ENCODE data around the gene SPATA31C1.

SPATA31C1 gene

GRCh38 chr9:87886933-87887505 is 30.7 kb upstream of the SPATA31C1 start:
- H3K27me3 ChIP-seq (ENCODE audit: control insufficient read depth, insufficient read depth, low read length): no peaks in the 10 kb centered on the region
- no CpG with 5 or more reads among the region's 13 CpGs for WGBS (ENCODE audit: insufficient coverage, insufficient read length)
- H3K36me3 ChIP-seq (ENCODE audit: control insufficient read depth, insufficient read depth, low read length): no peaks in the 10 kb centered on the region
- H3K9me3 ChIP-seq (ENCODE audit: control insufficient read depth, insufficient read depth, low read length): no peaks in the 10 kb centered on the region
- H3K4me1 ChIP-seq (ENCODE audit: control insufficient read depth, insufficient read depth, low read length): peaks cover 3% of the 10 kb centered on the region
- H3K4me3 ChIP-seq (ENCODE audit: low read length): no peak overlapping the region
- DNase-seq (ENCODE audit: low read depth, low spot score): no peak
- H3K27ac ChIP-seq (ENCODE audit: low read length): no peak overlapping the region

- no CpG with 5 or more reads among the region's 13 CpGs for WGBS (ENCODE audit: insufficient coverage, insufficient read length)
- no peak for DNase-seq (ENCODE audit: low read depth, low spot score)
- Histone ChIP-seq H3K36me3 (ENCODE audit: control insufficient read depth, insufficient read depth, low read length) (no peaks in the 10 kb centered on the region), H3K27me3 (ENCODE audit: control insufficient read depth, insufficient read depth, low read length) (no peaks in the 10 kb centered on the region), H3K4me3 (ENCODE audit: low read length) (no peak overlapping the region), H3K9me3 (ENCODE audit: control insufficient read depth, insufficient read depth, low read length) (no peaks in the 10 kb centered on the region), H3K27ac (ENCODE audit: low read length) (no peak overlapping the region), H3K4me1 (ENCODE audit: control insufficient read depth, insufficient read depth, low read length) (peaks cover 1% of the 10 kb centered on the region; the same call in 1 of the 2 replicates)
These were observed 29.9 kb upstream of the SPATA31C1 start for GRCh38 chr9:87887661-87888480.

- Histone ChIP-seq H3K9me3 (ENCODE audit: control insufficient read depth, insufficient read depth, low read length) (no peaks in the 10 kb centered on the region), H3K4me1 (ENCODE audit: control insufficient read depth, insufficient read depth, low read length) (peaks cover 1% of the 10 kb centered on the region; the same call in 1 of the 2 replicates), H3K27ac (ENCODE audit: low read length) (no peak overlapping the region), H3K36me3 (ENCODE audit: control insufficient read depth, insufficient read depth, low read length) (no peaks in the 10 kb centered on the region), H3K27me3 (ENCODE audit: control insufficient read depth, insufficient read depth, low read length) (no peaks in the 10 kb centered on the region), H3K4me3 (ENCODE audit: low read length) (no peak overlapping the region)
- no peak for DNase-seq (ENCODE audit: low read depth, low spot score)
- no CpG with 5 or more reads among the region's 6 CpGs for WGBS (ENCODE audit: insufficient coverage, insufficient read length)
These were observed 29.3 kb upstream of the SPATA31C1 start for GRCh38 chr9:87888501-87888900.

GRCh38 chr9:87889065-87889881 is 28.5 kb upstream of the SPATA31C1 start:
- Histone ChIP-seq H3K9me3 (ENCODE audit: control insufficient read depth, insufficient read depth, low read length) (no peaks in the 10 kb centered on the region), H3K4me1 (ENCODE audit: control insufficient read depth, insufficient read depth, low read length) (peaks cover 1% of the 10 kb centered on the region; the same call in 1 of the 2 replicates), H3K27ac (ENCODE audit: low read length) (no peak overlapping the region), H3K4me3 (ENCODE audit: low read length) (no peak overlapping the region), H3K27me3 (ENCODE audit: control insufficient read depth, insufficient read depth, low read length) (no peaks in the 10 kb centered on the region), H3K36me3 (ENCODE audit: control insufficient read depth, insufficient read depth, low read length) (no peaks in the 10 kb centered on the region)
- DNase-seq (ENCODE audit: low read depth, low spot score): no peak
- WGBS (ENCODE audit: insufficient coverage, insufficient read length): no CpG with 5 or more reads among the region's 12 CpGs

GRCh38 chr9:87889882-87890252 is 27.9 kb upstream of the SPATA31C1 start:
- no peak overlapping the region for H3K27ac ChIP-seq (ENCODE audit: low read length)
- peaks cover 1% of the 10 kb centered on the region; the same call in 1 of the 2 replicates for H3K4me1 ChIP-seq (ENCODE audit: control insufficient read depth, insufficient read depth, low read length)
- no peaks in the 10 kb centered on the region for H3K9me3 ChIP-seq (ENCODE audit: control insufficient read depth, insufficient read depth, low read length)
- DNase-seq (ENCODE audit: low read depth, low spot score): no peak
- no peaks in the 10 kb centered on the region for H3K27me3 ChIP-seq (ENCODE audit: control insufficient read depth, insufficient read depth, low read length)
- no peak overlapping the region for H3K4me3 ChIP-seq (ENCODE audit: low read length)
- WGBS (ENCODE audit: insufficient coverage, insufficient read length): no CpG with 5 or more reads among the region's 4 CpGs
- H3K36me3 ChIP-seq (ENCODE audit: control insufficient read depth, insufficient read depth, low read length): no peaks in the 10 kb centered on the region

- no peak for DNase-seq (ENCODE audit: low read depth, low spot score)
- Histone ChIP-seq H3K27ac (ENCODE audit: low read length) (no peak overlapping the region), H3K4me3 (ENCODE audit: low read length) (no peak overlapping the region), H3K9me3 (ENCODE audit: control insufficient read depth, insufficient read depth, low read length) (no peaks in the 10 kb centered on the region), H3K4me1 (ENCODE audit: control insufficient read depth, insufficient read depth, low read length) (peaks cover 1% of the 10 kb centered on the region; the same call in 1 of the 2 replicates), H3K36me3 (ENCODE audit: control insufficient read depth, insufficient read depth, low read length) (no peaks in the 10 kb centered on the region), H3K27me3 (ENCODE audit: control insufficient read depth, insufficient read depth, low read length) (no peaks in the 10 kb centered on the region)
- WGBS (ENCODE audit: insufficient coverage, insufficient read length): no CpG with 5 or more reads among the region's 10 CpGs
These were observed 26.9 kb upstream of the SPATA31C1 start for GRCh38 chr9:87890837-87891236.

GRCh38 chr9:87891754-87892153 is 26.0 kb upstream of the SPATA31C1 start:
- WGBS (ENCODE audit: insufficient coverage, insufficient read length): no CpG with 5 or more reads among the region's 6 CpGs

GRCh38 chr9:87892956-87893355 is 24.8 kb upstream of the SPATA31C1 start:
- H3K9me3 ChIP-seq (ENCODE audit: control insufficient read depth, insufficient read depth, low read length): no peaks in the 10 kb centered on the region
- H3K27ac ChIP-seq (ENCODE audit: low read length): no peak overlapping the region
- H3K4me3 ChIP-seq (ENCODE audit: low read length): no peak overlapping the region
- no peaks in the 10 kb centered on the region for H3K36me3 ChIP-seq (ENCODE audit: control insufficient read depth, insufficient read depth, low read length)
- peaks cover 1% of the 10 kb centered on the region; the same call in 1 of the 2 replicates for H3K4me1 ChIP-seq (ENCODE audit: control insufficient read depth, insufficient read depth, low read length)
- DNase-seq (ENCODE audit: low read depth, low spot score): no peak
- no CpG with 5 or more reads among the region's 4 CpGs for WGBS (ENCODE audit: insufficient coverage, insufficient read length)
- no peaks in the 10 kb centered on the region for H3K27me3 ChIP-seq (ENCODE audit: control insufficient read depth, insufficient read depth, low read length)

More at GRCh38 chr9:87891754-87892153, 26.0 kb upstream of the SPATA31C1 start:
- H3K27ac ChIP-seq (ENCODE audit: low read length): no peak overlapping the region
- DNase-seq (ENCODE audit: low read depth, low spot score): no peak
- H3K9me3 ChIP-seq (ENCODE audit: control insufficient read depth, insufficient read depth, low read length): no peaks in the 10 kb centered on the region
- H3K36me3 ChIP-seq (ENCODE audit: control insufficient read depth, insufficient read depth, low read length): no peaks in the 10 kb centered on the region
- H3K27me3 ChIP-seq (ENCODE audit: control insufficient read depth, insufficient read depth, low read length): no peaks in the 10 kb centered on the region
- peaks cover 1% of the 10 kb centered on the region; the same call in 1 of the 2 replicates for H3K4me1 ChIP-seq (ENCODE audit: control insufficient read depth, insufficient read depth, low read length)
- no peak overlapping the region for H3K4me3 ChIP-seq (ENCODE audit: low read length)

GRCh38 chr9:87894998-87895625 is 22.6 kb upstream of the SPATA31C1 start:
- Histone ChIP-seq H3K4me3 (ENCODE audit: low read length) (no peak overlapping the region), H3K36me3 (ENCODE audit: control insufficient read depth, insufficient read depth, low read length) (no peaks in the 10 kb centered on the region), H3K4me1 (ENCODE audit: control insufficient read depth, insufficient read depth, low read length) (peaks cover 1% of the 10 kb centered on the region; the same call in 1 of the 2 replicates), H3K27ac (ENCODE audit: low read length) (no peak overlapping the region), H3K9me3 (ENCODE audit: control insufficient read depth, insufficient read depth, low read length) (no peaks in the 10 kb centered on the region), H3K27me3 (ENCODE audit: control insufficient read depth, insufficient read depth, low read length) (no peaks in the 10 kb centered on the region)
- DNase-seq (ENCODE audit: low read depth, low spot score): no peak
- WGBS (ENCODE audit: insufficient coverage, insufficient read length): no CpG with 5 or more reads among the region's 4 CpGs

- no peaks in the 10 kb centered on the region for H3K36me3 ChIP-seq (ENCODE audit: control insufficient read depth, insufficient read depth, low read length)
- H3K27me3 ChIP-seq (ENCODE audit: control insufficient read depth, insufficient read depth, low read length): no peaks in the 10 kb centered on the region
- H3K4me3 ChIP-seq (ENCODE audit: low read length): no peak overlapping the region
- H3K9me3 ChIP-seq (ENCODE audit: control insufficient read depth, insufficient read depth, low read length): no peaks in the 10 kb centered on the region
- H3K27ac ChIP-seq (ENCODE audit: low read length): no peak overlapping the region
- no peaks in the 10 kb centered on the region for H3K4me1 ChIP-seq (ENCODE audit: control insufficient read depth, insufficient read depth, low read length)
- DNase-seq (ENCODE audit: low read depth, low spot score): no peak
These were observed 20.9 kb upstream of the SPATA31C1 start for GRCh38 chr9:87896891-87897290.

Measured in iPS DF 6.9 (cell line).